SHP77 treated with DMSO at 0.1 percent for 48 hours (cell line): ENCODE measurements around the gene DCPS.

Experiments
- DNase-seq: peaks from one replicate; lab custom pipeline; 2025; lab: John Stamatoyannopoulos, UW

DCPS gene

DNA sequence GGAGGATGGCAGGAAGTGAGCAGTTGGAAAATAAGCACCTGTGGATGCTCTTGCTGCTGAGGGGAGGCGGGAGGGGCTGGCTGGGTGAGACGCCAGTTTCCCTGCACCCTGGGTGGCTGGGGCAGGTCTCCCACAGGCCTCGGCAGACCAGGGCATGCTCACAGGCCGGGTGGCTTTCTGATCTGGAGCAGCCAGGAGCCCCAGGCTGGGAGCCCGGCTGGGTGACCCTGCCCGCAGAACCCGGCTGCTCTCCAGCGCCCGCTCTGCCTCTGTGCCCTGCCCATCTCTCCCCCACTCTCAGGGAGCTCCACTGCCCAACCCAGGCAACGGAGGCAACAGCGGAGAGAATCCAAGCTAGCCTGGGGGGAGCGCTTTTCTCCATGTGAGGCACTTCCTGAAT is 24.6 kb downstream of the DCPS start:
- no peak for DNase-seq

DNA sequence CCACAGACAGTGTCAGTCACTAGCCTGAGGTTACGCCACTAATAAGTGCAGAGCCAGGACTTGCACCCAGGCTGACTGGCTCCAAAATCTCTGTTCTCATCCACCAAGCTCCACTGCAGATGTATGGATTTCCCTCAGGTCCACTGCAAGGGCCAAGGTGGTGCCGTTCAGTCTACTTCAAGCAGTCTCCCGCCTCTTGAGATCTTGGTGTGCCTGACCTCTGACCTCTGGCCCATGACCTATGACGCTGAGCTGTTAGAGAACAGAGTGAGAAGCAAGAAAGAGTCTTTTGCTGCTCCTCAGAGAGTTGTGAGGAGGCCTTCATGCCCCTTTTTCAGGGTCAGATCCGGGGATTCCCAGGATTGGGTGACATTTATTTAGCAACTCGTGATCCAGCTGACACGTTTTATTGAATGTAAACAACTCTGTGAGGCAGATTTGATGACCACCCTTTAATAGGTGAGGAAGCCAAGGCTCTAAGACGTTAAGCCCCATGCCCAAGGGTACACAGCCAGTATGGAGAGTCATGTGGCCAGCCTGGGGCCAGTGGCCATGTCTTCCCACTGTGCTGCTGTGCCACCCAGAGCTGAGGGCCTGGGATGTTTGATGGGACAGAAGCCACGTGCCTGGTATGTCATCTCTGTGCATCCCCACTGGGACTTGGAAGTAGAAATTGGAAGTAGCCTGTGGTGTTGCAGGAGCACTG is 25.2 kb downstream of the DCPS start:
- no peak for DNase-seq

DNA sequence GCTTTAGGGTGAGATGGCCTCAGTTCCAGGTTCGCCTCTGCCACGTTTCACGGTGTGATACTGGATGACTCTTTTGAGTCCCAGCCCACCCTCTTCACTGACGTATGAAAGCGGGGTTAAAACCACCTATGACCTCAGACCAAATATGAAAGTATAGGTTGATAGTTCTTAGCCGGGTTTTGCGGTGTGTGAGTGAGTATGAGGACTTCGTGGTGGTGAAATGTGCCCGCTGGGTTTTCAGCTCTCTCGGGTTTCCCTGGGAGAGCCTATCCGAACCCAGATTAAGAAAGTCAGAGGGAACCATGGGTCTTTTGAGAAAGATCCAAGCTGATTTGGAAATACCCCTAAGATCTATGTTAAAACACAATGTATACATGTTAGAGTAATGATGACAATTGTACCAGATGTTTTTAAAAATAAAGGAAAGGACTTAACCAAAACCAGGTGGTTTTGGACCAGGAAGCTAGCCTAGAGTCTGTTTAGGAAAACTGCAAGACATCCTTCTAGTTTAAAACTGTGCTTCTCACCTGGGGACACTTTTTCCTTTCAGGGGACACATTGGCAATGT is 25.9 kb downstream of the DCPS start:
- no peak for DNase-seq

DNA sequence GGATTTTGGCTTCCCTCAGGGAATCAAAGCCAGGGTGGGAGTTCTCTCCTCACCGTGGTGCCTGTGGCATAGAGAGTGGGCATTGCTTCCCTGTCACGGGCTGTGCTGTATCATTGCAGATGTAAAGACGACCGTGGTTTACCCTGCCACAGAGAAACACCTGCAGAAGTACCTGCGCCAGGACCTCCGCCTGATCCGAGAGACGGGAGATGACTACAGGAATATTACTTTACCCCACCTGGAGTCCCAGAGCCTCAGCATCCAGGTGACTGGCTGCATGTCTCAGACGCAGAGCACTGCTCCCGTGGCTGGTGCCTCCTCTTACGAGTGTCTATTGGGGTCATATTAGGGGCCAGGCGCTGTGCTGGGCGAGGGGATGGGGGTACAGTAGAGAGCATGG is 27.4 kb downstream of the DCPS start:
- DNase-seq, result no peak

DNA sequence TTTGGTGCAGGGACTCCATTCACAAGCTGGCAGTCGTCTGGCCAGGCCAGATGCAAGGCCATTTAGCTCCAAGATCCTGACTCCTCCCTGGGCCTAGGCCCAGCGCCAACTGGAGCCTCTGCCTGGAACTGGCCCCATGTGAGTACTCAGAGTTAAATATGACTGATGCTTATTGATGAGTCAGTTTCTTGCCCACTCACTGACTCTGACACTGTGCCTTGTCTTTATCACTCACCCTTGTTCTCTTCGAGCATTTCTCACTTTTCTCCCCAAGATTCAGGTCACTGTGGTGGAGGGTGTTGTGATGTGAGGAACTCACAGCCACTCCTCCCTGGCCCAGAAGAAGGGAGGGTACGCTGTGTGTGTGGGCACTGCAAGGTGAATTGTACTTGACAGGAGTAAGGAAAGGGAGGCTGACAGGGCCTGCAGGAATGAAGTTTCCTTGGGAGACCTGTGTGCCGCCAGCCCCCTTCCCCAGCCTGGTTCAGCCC is 28.4 kb downstream of the DCPS start:
- no peak for DNase-seq

DNA sequence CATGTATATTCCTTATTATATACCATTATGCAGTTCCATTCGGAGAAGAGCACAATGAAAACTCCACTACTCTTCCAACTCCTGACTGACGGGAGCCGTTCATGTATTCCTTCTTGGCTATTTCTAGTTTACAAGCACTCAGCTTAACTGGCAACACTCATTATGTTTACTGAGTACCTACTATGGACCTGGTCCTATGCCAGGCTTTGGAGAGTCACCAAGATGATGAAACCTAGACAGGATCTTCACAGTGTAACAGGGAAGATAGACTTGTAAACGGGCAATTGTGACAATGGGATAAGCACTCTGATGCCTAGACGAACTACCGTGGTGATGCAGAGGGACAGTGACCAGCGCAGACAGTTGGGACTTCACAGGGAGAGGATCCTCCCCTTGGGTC is 29.3 kb downstream of the DCPS start:
- no peak for DNase-seq

DNA sequence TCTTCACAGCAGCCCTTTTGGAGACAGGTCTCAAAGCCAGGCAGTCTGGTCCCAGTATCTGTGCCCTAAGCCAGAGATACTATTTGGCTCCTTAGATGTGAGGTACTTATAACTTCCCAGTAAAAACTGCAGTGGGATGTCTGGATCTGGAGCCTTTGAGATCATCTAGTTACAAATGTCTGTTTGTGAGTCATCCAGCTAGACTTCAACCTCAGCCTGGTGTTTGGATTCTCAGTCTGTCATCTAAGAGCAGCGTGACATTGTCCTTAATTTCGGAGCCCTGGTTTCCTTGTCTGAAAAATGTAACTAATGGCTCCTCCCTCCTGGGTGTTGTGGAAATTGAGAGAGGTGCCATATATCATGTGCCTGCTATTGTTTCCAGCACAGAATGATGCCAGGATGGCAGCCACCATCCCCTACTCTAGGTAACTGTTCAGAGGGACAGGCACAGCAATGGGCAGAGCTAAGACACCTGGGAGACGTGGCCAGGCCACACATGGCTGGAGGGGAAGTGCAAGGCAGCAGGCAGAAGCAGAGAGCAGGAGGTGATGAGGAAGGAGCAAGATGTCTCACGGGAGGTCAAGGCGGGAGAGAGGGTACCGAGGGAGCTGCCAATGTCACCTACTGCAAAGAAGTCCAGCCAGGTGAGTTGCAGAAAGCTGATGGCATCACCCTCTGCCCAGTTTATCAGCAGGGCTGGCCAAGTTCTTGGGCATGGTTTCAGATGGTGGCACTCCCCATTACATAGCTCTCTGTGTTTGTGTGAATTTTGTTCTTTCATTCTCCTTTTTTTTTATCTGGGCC is 31.0 kb downstream of the DCPS start:
- no peak for DNase-seq

DNA sequence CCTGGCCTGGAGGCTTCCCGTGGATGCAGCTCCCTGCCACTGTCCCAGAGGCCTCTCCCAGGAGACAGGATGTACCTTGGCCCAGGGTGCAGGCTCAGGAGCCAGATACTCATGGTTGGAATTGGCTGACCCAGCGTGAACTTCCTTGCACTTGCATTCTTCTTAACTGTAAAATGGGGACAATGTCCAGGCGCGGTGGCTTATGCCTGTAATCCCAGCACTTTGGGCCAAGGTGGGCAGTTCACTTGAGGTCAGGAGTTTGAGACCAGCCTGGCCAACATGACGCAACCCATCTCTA is 31.6 kb downstream of the DCPS start:
- no peak for DNase-seq

DNA sequence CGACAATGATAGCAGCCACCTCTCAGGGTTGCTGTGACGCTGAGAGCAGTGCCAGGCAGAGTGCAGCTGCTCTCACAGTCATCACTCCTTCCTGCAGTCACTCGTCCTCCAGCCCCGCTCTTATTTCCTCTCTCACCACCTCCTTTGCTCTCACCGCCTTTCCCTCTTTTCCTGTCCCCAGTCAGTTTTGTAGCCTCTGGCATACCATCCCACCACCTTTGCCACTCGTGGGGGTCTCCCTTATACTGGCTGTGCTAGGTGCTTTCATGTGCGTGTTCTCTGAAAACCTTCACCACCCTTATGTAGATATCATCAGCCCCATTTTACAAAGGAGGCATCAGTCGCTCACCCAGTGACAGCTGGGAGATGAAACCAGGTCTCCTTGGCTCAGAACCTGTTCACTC is 32.3 kb downstream of the DCPS start:
- DNase-seq, result no peak

DNA sequence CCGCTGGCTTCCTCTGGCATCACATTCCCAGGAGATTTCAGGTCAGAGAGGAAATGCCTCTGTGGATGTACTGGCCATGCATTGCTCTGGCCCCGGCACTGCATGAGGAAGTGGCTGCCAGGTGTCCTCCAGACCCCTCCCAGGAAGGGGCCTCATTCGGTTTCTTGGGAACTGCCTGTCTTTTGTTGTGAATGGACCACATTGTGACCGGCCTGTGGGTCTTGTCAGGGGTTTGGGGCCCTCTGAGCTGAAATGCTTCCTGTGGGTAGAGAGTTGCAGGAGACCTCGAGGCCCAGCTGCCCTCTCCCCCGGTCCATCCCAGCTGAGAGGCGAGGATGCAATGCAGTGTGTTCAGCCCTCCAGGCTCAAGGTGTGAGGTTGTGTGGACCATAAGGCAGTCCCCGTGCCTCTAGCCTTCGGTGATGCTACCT is 32.8 kb downstream of the DCPS start:
- no peak for DNase-seq

DNA sequence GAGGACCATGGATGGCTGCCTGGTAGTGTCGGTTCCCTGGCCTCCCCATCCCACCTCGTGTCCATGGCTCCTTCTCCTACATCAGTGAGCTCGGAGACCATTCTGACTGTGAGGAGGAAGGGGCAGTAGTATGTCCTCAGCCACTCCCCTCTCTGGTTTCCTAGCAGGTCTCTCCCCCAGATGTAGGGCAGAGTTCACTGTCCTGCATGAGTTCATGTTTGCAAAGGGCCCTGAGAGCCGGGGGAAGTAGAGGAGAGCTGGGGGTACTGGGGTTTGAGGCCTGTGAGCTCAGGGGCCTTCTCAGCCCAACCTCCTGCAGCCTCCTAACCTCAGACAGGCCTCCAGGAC is 33.2 kb downstream of the DCPS start:
- DNase-seq, result no peak

DNA sequence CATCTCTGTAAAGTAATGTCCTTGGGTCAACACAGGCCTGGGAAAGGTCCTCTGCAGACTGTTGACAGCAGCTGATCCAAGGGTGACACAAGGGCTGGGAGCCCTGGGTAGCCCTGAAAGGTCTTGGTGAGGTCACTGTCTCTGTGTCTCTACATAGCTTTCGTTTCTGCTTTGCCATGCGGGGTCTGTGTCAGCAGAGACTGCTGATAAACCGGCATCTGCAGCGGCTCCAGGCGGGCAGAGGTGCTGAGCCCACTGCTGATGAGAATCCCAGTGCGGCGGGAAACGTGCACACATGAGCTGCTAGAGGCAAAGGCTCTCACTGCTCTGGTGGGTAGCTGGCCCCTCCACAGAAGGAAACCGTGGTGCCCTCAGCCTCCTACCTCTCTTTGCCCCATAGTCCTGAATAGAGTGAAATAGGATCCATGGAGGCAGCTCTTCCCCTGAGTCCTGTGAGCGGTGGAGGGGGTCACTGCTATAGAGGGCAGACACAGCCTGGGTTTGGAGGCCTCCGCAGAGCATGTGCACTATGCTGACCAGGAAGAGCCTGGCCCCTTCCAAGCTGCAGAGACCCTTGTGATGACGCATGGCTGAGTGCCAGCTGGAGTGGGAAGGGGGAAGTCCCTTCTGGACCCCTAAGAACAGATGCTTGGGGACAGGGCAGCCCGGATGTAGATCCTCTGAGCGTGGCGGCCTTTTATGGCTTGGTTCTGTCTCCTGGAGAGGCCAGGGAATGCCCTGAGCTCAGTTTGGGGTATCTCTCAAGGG is 33.8 kb downstream of the DCPS start:
- no peak for DNase-seq

DNA sequence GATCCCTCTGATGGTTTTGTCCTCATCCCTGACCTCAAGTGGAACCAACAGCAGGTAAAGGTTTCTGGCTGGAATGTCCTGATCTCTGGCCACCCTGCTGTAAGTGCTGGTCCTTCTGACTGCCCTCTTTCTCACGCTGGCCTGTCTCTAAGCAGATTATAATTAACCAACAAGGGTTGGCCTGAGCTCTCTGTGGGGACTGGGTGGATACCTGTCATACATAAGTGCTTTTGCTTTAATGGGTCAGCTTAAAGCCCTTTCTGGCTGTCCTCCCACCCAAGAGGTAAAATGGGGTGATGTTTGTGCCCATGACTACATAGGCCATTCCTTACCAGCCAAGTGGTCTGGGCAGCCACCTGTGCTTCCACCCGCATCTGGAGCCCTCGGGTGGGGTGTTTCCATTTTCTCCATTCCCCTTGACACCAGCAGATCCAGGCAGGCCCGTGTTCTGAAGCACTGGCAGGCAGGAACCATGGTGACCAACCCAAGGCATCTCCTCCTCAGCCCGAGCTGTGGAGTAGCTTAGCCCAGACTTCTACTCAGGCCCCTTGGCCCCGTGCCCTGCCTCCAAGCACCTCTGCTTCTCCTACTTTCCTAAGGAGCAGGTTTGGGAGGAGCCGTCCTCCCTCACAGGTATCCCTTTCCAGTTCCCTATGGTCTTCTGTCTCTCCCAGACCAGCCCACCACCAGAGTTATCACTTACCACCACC is 34.6 kb downstream of the DCPS start:
- no peak for DNase-seq

DNA sequence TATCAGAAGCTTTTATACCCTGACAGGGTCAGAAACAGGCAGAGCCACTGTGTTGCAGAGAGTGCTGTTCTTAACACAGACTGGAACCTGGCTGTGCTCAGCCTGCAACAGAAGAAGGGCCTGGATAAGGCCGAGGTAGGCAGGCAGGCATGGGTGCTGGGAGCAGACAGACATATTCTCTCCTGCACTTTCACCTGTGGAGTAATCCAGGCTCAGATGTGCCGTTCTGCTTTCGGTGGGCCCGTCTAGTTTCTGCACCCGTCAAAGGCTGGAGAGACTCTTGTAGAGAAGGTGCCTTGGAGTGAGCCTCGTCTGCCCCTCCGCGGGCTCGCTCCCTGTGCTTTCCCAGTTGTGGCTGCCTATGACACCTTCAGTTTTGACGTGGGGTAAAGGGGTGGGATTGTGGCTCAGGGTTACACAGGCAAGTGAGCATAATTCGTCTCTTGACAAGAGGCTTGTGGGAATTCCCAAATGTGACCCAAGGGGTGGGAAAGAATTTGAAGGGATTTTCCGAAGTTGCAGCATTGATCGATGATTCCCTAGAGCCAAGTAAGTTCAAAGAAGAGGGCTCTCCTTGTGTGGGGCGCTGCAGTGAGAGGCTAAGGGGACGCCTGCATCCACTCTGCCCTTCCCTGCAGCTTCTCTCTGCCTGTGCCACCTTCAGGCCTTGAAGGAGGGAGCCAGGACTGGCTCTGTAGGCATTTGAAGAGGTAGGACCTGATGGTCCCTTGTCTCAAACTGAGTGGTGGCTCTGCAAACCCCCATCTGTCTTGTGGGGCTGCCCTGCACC is 35.4 kb downstream of the DCPS start:
- DNase-seq, result no peak

DNA sequence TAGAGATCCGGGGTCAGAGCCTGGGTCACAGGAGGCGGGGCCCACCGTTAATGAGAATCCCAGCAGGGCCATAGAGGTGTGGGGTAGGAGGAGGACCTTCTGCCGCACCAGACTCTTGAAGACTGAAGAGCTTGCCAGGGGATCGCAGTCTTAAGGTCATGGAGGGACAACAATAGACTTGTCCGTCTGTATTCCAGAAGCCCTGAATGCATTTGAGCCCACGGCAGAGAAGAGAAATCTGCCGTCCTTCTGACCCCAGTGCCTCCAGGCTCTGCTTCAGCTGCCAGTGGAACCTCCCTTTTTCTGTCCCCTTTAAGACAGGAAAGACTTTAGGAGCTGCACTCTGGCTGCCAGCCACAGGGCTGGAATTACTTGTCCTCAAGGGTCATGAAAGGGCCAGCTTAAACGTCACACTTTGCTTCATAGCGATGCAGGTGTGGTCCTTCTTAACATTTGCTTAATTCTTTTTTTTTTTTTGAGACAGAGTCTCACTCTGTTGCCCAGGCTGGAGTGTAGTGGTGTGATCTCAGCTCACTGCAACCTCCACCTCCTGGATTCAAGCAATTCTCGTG is 36.1 kb downstream of the DCPS start:
- DNase-seq, result no peak

DNA sequence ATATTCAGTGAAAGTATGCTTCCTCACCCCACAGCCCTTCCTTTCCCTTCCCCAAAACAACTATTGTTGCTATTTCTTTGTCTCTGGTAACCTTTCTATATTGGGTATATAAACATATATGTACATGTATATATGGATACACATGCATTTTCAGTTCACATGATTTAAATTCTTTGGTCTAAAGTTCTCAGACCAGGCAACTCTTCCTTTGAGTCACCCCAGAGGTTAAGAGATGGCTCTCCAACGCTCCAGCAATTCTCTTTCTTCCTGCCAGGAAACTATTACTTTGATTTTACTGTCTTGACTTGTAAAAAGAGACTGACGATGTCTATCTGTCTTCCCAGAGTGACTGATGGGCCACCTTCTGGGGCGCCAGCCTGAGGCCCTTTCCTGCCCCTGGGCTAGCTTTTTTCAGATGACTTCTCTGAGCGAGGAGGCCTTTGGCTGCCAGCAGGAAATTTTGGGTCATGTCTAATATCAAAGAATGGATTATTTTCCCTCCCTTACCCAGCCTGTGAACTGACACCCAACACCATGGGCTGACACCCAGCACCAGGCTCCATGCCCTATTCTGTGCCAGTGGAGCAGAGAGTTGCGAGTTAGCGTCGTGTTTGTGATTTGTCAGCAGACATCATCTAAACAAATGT is 37.2 kb downstream of the DCPS start:
- DNase-seq, result no peak

DNA sequence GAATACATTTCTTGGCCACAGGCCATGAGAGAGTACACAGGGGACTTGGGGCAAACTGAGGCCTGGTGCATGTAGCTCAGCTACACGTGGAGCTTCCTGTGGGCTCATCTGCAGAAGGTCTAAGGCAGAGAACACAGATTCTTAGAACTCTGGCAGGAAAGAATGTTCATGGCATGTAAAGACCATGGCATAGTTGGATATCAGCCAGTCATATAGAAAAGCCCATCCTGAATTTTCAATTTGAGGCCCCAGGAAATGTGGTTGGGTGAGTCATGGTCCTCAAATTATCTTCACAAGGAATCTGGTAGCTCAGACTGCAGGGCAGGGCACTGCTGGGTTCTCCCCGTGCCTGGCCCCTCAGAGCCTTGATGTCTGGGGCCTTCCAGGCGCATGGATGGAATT is 37.9 kb downstream of the DCPS start:
- DNase-seq, result no peak

DNA sequence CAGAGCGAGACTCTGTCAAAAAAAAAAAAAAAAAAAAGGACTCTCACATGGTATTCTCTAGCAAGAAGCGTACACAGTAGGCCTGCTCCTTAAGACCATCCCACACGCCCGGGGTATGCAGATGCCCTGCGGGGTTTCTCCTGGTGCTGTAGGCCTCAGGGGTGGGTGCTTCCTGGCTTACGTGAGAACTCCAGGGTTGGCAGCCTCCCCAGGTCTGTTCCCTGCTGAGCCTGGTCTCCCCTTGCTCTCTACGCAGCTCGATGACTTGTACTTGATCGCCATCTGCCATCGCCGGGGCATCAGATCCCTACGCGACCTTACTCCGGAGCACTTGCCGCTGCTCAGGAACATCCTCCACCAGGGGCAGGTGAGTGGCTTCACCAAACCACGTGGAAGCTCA is 39.2 kb downstream of the DCPS start:
- DNase-seq, result no peak

DNA sequence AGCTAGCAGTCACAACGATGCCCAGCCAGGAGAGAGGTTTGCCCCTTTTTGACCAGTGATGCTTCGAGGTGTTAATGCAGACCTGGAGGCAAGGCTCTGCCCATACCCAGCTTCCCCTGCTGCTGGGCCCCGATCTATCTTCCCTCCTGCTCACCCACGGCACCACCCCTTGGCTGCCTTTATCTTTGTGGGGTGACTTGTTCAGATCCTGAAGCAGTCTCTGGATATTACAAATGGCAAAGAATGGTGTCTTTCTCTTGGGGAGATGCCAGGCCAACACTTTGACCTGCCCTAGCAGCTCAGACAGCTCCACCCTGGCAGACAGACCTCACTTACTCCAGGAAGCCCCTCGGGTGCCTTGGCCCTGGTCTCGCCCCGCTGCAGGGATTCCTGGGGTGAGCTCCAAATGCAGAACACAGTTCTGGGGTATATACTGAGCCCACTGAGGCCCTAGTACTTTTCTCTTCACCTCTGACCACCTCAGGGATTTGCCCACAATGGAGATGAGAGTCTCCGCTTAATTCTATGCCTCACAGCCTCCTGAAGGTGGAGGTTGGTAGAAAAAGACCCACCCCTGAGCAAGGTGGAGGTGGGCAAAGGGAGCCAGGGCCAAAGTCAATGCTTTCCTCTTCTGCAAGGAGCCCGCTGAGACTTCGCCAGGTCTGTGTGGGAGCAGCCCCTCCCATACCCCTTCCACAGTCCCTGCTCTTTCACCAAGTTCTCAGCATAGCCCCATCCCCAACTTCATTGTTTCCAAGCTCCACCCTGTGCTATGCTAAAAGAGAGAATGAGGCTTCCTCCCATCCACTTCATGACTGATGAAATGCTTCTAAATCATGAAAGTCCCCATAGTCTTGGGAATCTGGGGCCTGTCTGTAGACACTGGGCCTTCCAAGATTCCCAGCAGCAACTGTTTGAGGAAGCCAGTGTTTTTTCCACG is 40.6 kb downstream of the DCPS start:
- no peak for DNase-seq
